Ishikawa (cell line): ENCODE measurements around the gene EXOC4.

Source experiments
- CEBPB ChIP-seq: IDR thresholded peaks from 2 replicates; pipeline ENCODE4 v1.6.1; 2012
- CREB1 ChIP-seq: IDR thresholded peaks from 2 replicates; pipeline ENCODE4 v1.6.1; 2012; ENCODE audit warnings: low read depth
- EGR1 ChIP-seq: IDR thresholded peaks from 2 replicates; pipeline ENCODE4 v1.6.1; 2012
- EP300 ChIP-seq: IDR thresholded peaks from 2 replicates; pipeline ENCODE4 v1.6.1; 2012; ENCODE audit warnings: borderline replicate concordance
- FOXM1 ChIP-seq: IDR thresholded peaks from 2 replicates; pipeline ENCODE4 v1.6.1; 2012; ENCODE audit warnings: low read depth, borderline replicate concordance
- NFIC ChIP-seq: IDR thresholded peaks from 2 replicates; pipeline ENCODE4 v1.6.1; 2012
- RAD21 ChIP-seq: IDR thresholded peaks from 2 replicates; pipeline ENCODE4 v1.6.1; 2012; ENCODE audit warnings: low read depth
- TAF1 ChIP-seq: IDR thresholded peaks from 2 replicates; pipeline ENCODE4 v1.6.1; 2012; ENCODE audit warnings: low read depth, mild to moderate bottlenecking
- TCF12 ChIP-seq: IDR thresholded peaks from 2 replicates; pipeline ENCODE4 v1.6.1; 2012; ENCODE audit warnings: low read depth
- TEAD4 ChIP-seq: IDR thresholded peaks from 2 replicates; pipeline ENCODE4 v1.6.1; 2012
- USF1 ChIP-seq: IDR thresholded peaks from 2 replicates; pipeline ENCODE4 v1.6.1; 2012
- YY1 ChIP-seq: IDR thresholded peaks from 2 replicates; pipeline ENCODE4 v1.6.1; 2012; ENCODE audit warnings: low read depth
- ZBTB7A ChIP-seq: IDR thresholded peaks from 2 replicates; pipeline ENCODE4 v1.6.1; 2012; ENCODE audit warnings: low read depth
- TF ChIP-seq, protein P1 (sequence below): IDR thresholded peaks from 2 replicates; pipeline ENCODE4 v1.6.1; 2012
- TF ChIP-seq, protein P2 (sequence below): IDR thresholded peaks from 2 replicates; pipeline ENCODE4 v1.6.1; 2012; ENCODE audit warnings: low read depth, mild to moderate bottlenecking

The EXOC4 gene

GRCh38 chr7:134034652-134035051 lies 781.8 kb downstream of the EXOC4 start:
- TF ChIP-seq CREB1, result no peak

DNA sequence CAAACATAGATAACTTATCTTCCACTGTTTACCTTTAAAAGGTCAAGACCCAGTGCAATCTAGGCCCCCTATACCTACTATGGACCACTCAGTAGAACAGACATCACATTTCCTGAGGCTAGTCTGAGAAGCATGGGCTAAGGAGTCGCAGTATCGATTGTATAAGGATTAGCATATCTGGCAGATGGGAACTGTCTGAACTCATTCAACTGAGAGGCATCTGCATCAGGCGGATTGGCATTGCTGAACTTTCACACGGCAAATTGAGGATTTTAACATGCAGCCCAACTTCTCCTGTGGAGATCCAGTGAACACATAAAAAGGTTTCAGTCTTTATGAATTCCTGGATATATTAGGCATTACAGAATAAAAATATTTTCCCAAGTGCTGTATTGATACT lies 785.1 kb downstream of the EXOC4 start:
- TF ChIP-seq TEAD4, result no peak
- TF ChIP-seq, protein P1, sequence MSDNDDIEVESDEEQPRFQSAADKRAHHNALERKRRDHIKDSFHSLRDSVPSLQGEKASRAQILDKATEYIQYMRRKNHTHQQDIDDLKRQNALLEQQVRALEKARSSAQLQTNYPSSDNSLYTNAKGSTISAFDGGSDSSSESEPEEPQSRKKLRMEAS, result no peak
- TF ChIP-seq ZBTB7A, result no peak

- no peak for TF ChIP-seq USF1
- TF ChIP-seq EGR1, result no peak
- TF ChIP-seq, protein P2, sequence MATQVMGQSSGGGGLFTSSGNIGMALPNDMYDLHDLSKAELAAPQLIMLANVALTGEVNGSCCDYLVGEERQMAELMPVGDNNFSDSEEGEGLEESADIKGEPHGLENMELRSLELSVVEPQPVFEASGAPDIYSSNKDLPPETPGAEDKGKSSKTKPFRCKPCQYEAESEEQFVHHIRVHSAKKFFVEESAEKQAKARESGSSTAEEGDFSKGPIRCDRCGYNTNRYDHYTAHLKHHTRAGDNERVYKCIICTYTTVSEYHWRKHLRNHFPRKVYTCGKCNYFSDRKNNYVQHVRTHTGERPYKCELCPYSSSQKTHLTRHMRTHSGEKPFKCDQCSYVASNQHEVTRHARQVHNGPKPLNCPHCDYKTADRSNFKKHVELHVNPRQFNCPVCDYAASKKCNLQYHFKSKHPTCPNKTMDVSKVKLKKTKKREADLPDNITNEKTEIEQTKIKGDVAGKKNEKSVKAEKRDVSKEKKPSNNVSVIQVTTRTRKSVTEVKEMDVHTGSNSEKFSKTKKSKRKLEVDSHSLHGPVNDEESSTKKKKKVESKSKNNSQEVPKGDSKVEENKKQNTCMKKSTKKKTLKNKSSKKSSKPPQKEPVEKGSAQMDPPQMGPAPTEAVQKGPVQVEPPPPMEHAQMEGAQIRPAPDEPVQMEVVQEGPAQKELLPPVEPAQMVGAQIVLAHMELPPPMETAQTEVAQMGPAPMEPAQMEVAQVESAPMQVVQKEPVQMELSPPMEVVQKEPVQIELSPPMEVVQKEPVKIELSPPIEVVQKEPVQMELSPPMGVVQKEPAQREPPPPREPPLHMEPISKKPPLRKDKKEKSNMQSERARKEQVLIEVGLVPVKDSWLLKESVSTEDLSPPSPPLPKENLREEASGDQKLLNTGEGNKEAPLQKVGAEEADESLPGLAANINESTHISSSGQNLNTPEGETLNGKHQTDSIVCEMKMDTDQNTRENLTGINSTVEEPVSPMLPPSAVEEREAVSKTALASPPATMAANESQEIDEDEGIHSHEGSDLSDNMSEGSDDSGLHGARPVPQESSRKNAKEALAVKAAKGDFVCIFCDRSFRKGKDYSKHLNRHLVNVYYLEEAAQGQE, result no peak
- TF ChIP-seq EP300, result no peak
- TF ChIP-seq, protein P1, result no peak
- no peak for TF ChIP-seq CREB1
- TF ChIP-seq TCF12, result no peak
- no peak for TF ChIP-seq ZBTB7A
- TF ChIP-seq TEAD4, result no peak
- no peak for TF ChIP-seq YY1
- no peak for TF ChIP-seq TAF1
Measured at GRCh38 chr7:134040988-134041387, 788.1 kb downstream of the EXOC4 start.

- TF ChIP-seq, protein P2, result no peak
- no peak for TF ChIP-seq USF1
Measured at GRCh38 chr7:134041477-134041876, 788.6 kb downstream of the EXOC4 start.

DNA sequence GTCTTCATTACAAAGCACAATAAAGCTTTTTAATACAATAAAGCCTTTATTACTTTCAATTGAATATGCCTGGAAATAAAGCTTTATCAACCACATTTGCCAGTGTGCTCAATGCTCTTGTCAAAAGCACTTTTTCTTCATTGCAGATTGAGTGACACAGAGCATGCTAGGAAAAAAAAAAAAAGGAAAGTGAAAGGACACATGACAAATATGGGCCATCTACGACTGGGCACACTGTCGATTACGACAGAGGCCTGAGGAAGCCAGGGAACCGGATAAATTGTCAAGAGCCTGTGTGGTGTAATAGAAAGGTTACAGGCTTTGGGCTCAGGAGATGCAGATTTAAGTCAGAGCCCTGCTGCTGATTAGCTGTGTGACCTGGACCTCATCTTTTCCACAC lies 789.4 kb downstream of the EXOC4 start:
- TF ChIP-seq RAD21 (no peak), USF1 (no peak), TEAD4 (no peak), CEBPB (no peak)

GRCh38 chr7:134044682-134045081 lies 791.8 kb downstream of the EXOC4 start:
- TF ChIP-seq TAF1 (no peak), EP300 (no peak), FOXM1 (no peak), RAD21 (no peak), CREB1 (no peak), NFIC (no peak)

DNA sequence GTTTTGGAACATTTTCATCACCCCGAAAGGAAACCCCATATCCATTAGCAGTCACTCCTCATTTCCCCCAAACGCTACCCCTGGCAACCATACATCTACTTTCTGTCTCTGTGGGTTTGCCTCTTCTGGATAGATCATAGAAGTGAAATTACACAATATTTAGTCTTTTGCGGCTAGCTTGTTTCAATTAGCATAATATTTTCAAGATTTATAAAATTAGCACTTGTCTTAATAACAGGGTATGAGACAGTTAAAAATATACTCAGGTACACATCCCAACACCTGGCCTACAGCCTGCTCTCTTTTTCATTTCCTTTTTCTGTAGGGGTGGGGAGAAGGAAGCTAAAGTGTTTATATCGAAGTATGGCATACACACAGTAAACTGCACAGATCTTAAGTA lies 792.8 kb downstream of the EXOC4 start:
- TF ChIP-seq EGR1 (no peak), RAD21 (no peak), FOXM1 (no peak), EP300 (no peak), YY1 (no peak), TAF1 (no peak), ZBTB7A (no peak), USF1 (no peak), CEBPB (no peak), NFIC (no peak), TEAD4 (no peak), CREB1 (no peak), TCF12 (no peak)
- TF ChIP-seq, protein P1, result no peak
- TF ChIP-seq, protein P2, result no peak
